Neutrophil (primary cell): ENCODE results near the gene DNAJC15.

Experiments
- H3K27ac ChIP-seq: fragments of 200-600 bp; sonication (generic); 2 replicates; pipeline ENCODE4 v1.5.1; 2016; ENCODE audit warnings: mild to moderate bottlenecking, moderate library complexity
- H3K27me3 ChIP-seq: fragments of 200-600 bp; sonication (generic); 2 replicates; pipeline ENCODE4 v1.6.0; 2016; ENCODE audit warnings: mild to moderate bottlenecking
- H3K36me3 ChIP-seq: fragments of 200-600 bp; sonication (generic); 2 replicates; pipeline ENCODE4 v1.5.1; 2017
- H3K4me1 ChIP-seq, 2 experiments: fragments of 200-600 bp in 1 of 2; sonication (generic) in 1 of 2; 1 replicate in 1 of 2; 2 replicates in 1 of 2; pipeline versions ENCODE4 v1.5.1 to v1.6.1; 2013 to 2016; ENCODE audit warnings: low read depth in 1 of 2, low read length in 1 of 2, mild to moderate bottlenecking in 1 of 2, moderate library complexity in 1 of 2; ENCODE audit not compliant: control insufficient read depth in 1 of 2, insufficient read depth in 1 of 2
- H3K4me3 ChIP-seq, 2 experiments: fragments of 200-600 bp in 1 of 2; sonication (generic) in 1 of 2; 1 replicate in 1 of 2; 2 replicates in 1 of 2; pipeline ENCODE4 v1.5.1; 2013 to 2016; ENCODE audit warnings: low read depth in 1 of 2, low read length in 1 of 2, mild to moderate bottlenecking in 1 of 2, moderate library complexity in 1 of 2
- H3K9me3 ChIP-seq: fragments of 200-600 bp; sonication (generic); 2 replicates; pipeline ENCODE4 v1.5.1; 2016
- CTCF ChIP-seq: fragments of 200-600 bp; sonication (generic); IDR thresholded peaks from 2 replicates; pipeline ENCODE4 v1.5.1; 2016; ENCODE audit warnings: antibody characterized with exemption

Gene DNAJC15

GRCh38 chr13:43083750-43084149 is 60.4 kb downstream of the DNAJC15 start:
- Histone ChIP-seq H3K4me1 (no peaks in the 10 kb centered on the region), H3K36me3 (no peaks in the 10 kb centered on the region), H3K9me3 (no peaks in the 10 kb centered on the region), H3K27me3 (no peaks in the 10 kb centered on the region), H3K4me3 (no peak overlapping the region), H3K27ac (no peak overlapping the region)
- TF ChIP-seq CTCF, result no peak

GRCh38 chr13:43085545-43085944 is 62.2 kb downstream of the DNAJC15 start:
- no peak overlapping the region for H3K4me3 ChIP-seq

DNA sequence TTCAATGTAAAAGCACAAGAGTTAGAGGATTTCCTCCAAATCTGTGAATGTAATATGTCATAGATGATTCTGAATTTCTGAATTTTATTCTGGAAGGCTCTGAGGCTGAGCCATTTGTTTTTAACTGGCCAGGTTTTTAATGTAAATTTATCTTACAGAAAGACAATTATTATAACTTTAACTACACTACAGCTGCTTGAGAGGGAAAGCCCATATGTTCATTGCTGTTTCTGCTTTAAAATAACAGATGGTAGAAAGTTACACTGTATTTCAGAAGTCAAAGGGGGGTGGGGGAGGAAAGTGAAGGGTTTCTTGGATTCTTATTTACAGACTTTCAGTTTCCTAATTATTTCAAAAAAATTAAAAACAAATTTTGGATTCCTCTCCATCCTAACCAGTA is 62.8 kb downstream of the DNAJC15 start:
- Histone ChIP-seq H3K36me3 (no peaks in the 10 kb centered on the region), H3K4me1 (no peaks in the 10 kb centered on the region)
- TF ChIP-seq CTCF, result no peak

More at GRCh38 chr13:43085545-43085944, 62.2 kb downstream of the DNAJC15 start:
- Histone ChIP-seq H3K9me3 (no peaks in the 10 kb centered on the region), H3K36me3 (no peaks in the 10 kb centered on the region), H3K4me1 (no peaks in the 10 kb centered on the region), H3K27me3 (no peaks in the 10 kb centered on the region), H3K27ac (no peak overlapping the region)
- TF ChIP-seq CTCF, result no peak

GRCh38 chr13:43088093-43088511 is 64.7 kb downstream of the DNAJC15 start:
- no peak for TF ChIP-seq CTCF
- no peak overlapping the region for H3K27ac ChIP-seq
- no peaks in the 10 kb centered on the region for H3K27me3 ChIP-seq
- no peaks in the 10 kb centered on the region for H3K4me1 ChIP-seq
- H3K36me3 ChIP-seq, result no peaks in the 10 kb centered on the region
- no peaks in the 10 kb centered on the region for H3K9me3 ChIP-seq
- peak overlapping the region in 1 of 2 experiments; percentile 25 for H3K4me3 ChIP-seq

More for the DNA sequence above, 62.8 kb downstream of the DNAJC15 start:
- Histone ChIP-seq H3K4me3 (no peak overlapping the region), H3K9me3 (no peaks in the 10 kb centered on the region), H3K27ac (no peak overlapping the region), H3K27me3 (no peaks in the 10 kb centered on the region)

DNA sequence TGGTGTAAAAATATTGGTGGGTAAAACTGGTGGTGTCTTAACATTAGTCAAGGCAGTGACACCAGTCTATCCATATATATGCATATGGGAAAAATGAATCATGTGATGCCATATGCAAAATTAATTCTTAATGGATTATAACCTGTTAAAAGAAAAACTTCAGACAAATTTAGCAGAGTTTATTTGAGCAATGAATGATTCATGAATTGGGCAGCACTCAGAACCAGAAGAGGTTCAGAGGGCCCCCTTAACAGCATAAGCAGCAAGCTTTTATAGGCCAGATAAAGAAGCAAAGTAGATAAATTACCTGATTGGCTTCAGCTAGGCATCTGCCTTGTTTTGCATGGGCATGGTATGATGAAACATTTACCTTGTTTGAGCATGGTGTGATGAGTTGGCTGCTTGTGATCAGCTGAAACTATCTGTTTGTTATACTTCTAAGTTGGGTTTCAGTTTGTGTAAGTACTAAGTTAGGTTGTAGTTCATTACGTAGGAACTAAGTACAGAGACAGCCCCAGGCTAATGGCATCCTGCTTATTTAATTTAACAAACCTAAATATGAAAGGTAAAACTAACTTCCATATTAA is 66.6 kb downstream of the DNAJC15 start:
- TF ChIP-seq CTCF, result no peak
- H3K4me3 ChIP-seq, result no peak overlapping the region
- H3K27ac ChIP-seq, result no peak overlapping the region
- H3K36me3 ChIP-seq, result no peaks in the 10 kb centered on the region
- H3K4me1 ChIP-seq, result no peaks in the 10 kb centered on the region
- no peaks in the 10 kb centered on the region for H3K27me3 ChIP-seq
- H3K9me3 ChIP-seq, result no peaks in the 10 kb centered on the region
